CD8-positive, alpha-beta memory T cell (primary cell): ENCODE results near the gene RPS3. TPM values are rescaled to one million over a fixed set of nuclear protein-coding genes. Genes with fewer than 3 reads are reported as not detected.
A peak's percentile ranks its signal among the peaks of the same experiment; 100 is the strongest.

Experiments
- CTCF ChIA-PET: fragments of 350-600 bp; sonication (Branson Sonifier 250); formaldehyde crosslinking; loops from one replicate; lab custom pipeline; 2021; ENCODE audit warnings: antibody characterized with exemption; lab: Charles Lee
- POLR2A ChIA-PET: fragments of 350-600 bp; sonication (Branson Sonifier 250); formaldehyde crosslinking; loops from one replicate; lab custom pipeline; 2021; ENCODE audit warnings: antibody characterized with exemption; lab: Charles Lee
- DNase-seq, 5 donors: peaks; one replicate each; pipeline versions ENCODE4 v3.0.0 to v3.0.0-alpha.2; 2020 to 2022; ENCODE audit warnings: mixed read lengths in 1 of 5
- H3K27ac ChIP-seq: one replicate; pipeline ENCODE4 v1.7.0; 2013; ENCODE audit warnings: low read depth, mild to moderate bottlenecking, low read length, moderate library complexity
- H3K27me3 ChIP-seq: 2 replicates; pipeline ENCODE4 v1.7.0; 2013; ENCODE audit warnings: low read length, mild to moderate bottlenecking; ENCODE audit not compliant: insufficient read depth, poor library complexity, severe bottlenecking
- H3K36me3 ChIP-seq: 2 replicates; pipeline ENCODE4 v1.7.0; 2013; ENCODE audit warnings: mild to moderate bottlenecking, low read length, moderate library complexity; ENCODE audit not compliant: insufficient read depth
- H3K4me1 ChIP-seq: 2 replicates; pipeline ENCODE4 v1.7.0; 2013; ENCODE audit warnings: mild to moderate bottlenecking, low read length, moderate library complexity; ENCODE audit not compliant: insufficient read depth
- H3K4me3 ChIP-seq: 2 replicates; pipeline ENCODE4 v1.7.0; 2013; ENCODE audit warnings: mild to moderate bottlenecking, low read length
- H3K9me3 ChIP-seq: 2 replicates; pipeline ENCODE4 v1.7.0; 2013; ENCODE audit warnings: mild to moderate bottlenecking, low read length
- H3K27ac Mint-ChIP-seq, 8 donors: one replicate each; pipeline ENCODE4 v1.8.0; 2020 to 2021; ENCODE audit warnings: mixed read lengths in 8 of 8, mild to moderate bottlenecking in 6 of 8, inconsistent platforms in 3 of 8, moderate library complexity in 3 of 8
- H3K27me3 Mint-ChIP-seq, 2 donors: one replicate each; pipeline ENCODE4 v1.8.0; 2020 to 2021; ENCODE audit warnings: mixed read lengths in 2 of 2, mild to moderate bottlenecking in 1 of 2, moderate library complexity in 1 of 2
- H3K36me3 Mint-ChIP-seq, 3 donors: one replicate each; pipeline ENCODE4 v1.8.0; 2020 to 2021; ENCODE audit warnings: mixed read lengths in 3 of 3, inconsistent platforms in 1 of 3, mild to moderate bottlenecking in 1 of 3
- H3K4me1 Mint-ChIP-seq, 3 donors: one replicate each; pipeline ENCODE4 v1.8.0; 2020 to 2021; ENCODE audit warnings: mixed read lengths in 3 of 3, inconsistent platforms in 1 of 3, mild to moderate bottlenecking in 1 of 3
- H3K4me3 Mint-ChIP-seq, 7 donors: one replicate each; pipeline ENCODE4 v1.8.0; 2020 to 2021; ENCODE audit warnings: mixed read lengths in 7 of 7, mild to moderate bottlenecking in 6 of 7, moderate library complexity in 4 of 7, inconsistent platforms in 2 of 7
- H3K9me3 Mint-ChIP-seq, 5 donors: one replicate each; pipeline ENCODE4 v1.8.0; 2020 to 2022; ENCODE audit warnings: mixed read lengths in 5 of 5, mild to moderate bottlenecking in 3 of 5, moderate library complexity in 2 of 5, inconsistent platforms in 1 of 5
- polyA plus RNA-seq: library from polyadenylated mRNA; unstranded; fragments of 300-500 nt; fragmentation: Illumina TruSeq; gene quantifications from one replicate; pipeline ENCODE4 v1.2.3, GENCODE V29; 2021
- total RNA-seq, 2 experiments: library from RNA; stranded (reverse); gene quantifications; one replicate each; pipeline ENCODE4 v1.2.3, GENCODE V29; 2021

Gene RPS3
- total and polyA plus RNA-seq, 3 experiments from 2014 or later, result 3,916 to 4,910 (median 3,935) TPM

- Mint-ChIP-seq H3K4me1 (peaks cover 18 to 27% (median 23%) of the 10 kb centered on the region in 3 donors), H3K27ac (peak overlapping the region in 1 of 8 donors; percentile 72), H3K9me3 (peaks cover 0 to 4% (median 0%) of the 10 kb centered on the region in 5 donors), H3K4me3 (no peak overlapping the region), H3K36me3 (peaks cover 0 to 13% (median 0%) of the 10 kb centered on the region in 3 donors), H3K27me3 (peaks cover 23 to 31% of the 10 kb centered on the region in 2 donors)
- H3K4me1 ChIP-seq, result peaks cover 5% of the 10 kb centered on the region
- no peak for DNase-seq
- ChIA-PET CTCF (no interaction called here), POLR2A (no interaction called here)
- H3K9me3 ChIP-seq, result no peaks in the 10 kb centered on the region
- peaks cover 8% of the 10 kb centered on the region for H3K27me3 ChIP-seq
- H3K36me3 ChIP-seq, result peaks cover 8% of the 10 kb centered on the region
- no peak overlapping the region for H3K4me3 ChIP-seq
- no peak overlapping the region for H3K27ac ChIP-seq
Measured at GRCh38 chr11:75427181-75427580, 27.9 kb downstream of the RPS3 start.

- no peak overlapping the region for H3K4me3 ChIP-seq
- H3K36me3 ChIP-seq, result no peaks in the 10 kb centered on the region
- Mint-ChIP-seq H3K27ac (peak overlapping the region in 3 of 8 donors; percentile 17 to 72 (median 70)), H3K9me3 (peaks cover 0 to 4% (median 0%) of the 10 kb centered on the region in 5 donors), H3K27me3 (peaks cover 27 to 41% of the 10 kb centered on the region in 2 donors), H3K4me3 (peak overlapping the region in 6 of 7 donors; percentile 43 to 82 (median 66)), H3K4me1 (peaks cover 18 to 27% (median 23%) of the 10 kb centered on the region in 3 donors), H3K36me3 (peaks cover 0 to 3% (median 0%) of the 10 kb centered on the region in 3 donors)
- POLR2A ChIA-PET, result no interaction called here
- H3K27ac ChIP-seq, result no peak overlapping the region
- CTCF ChIA-PET, result interaction anchor here (1.2 to 2.0 kb wide), 3 partner anchors 16 to 148 kb away, joined by 3 to 5 read pairs (median 4); no protein-coding TSS in a partner anchor
- H3K27me3 ChIP-seq, result peaks cover 13% of the 10 kb centered on the region
- peaks cover 5% of the 10 kb centered on the region for H3K4me1 ChIP-seq
- peak; percentile 39 to 78 (median 60) for DNase-seq
- no peaks in the 10 kb centered on the region for H3K9me3 ChIP-seq
Measured at GRCh38 chr11:75428281-75428724, 29.0 kb downstream of the RPS3 start.

- Mint-ChIP-seq H3K9me3 (peaks cover 0 to 4% (median 0%) of the 10 kb centered on the region in 5 donors), H3K36me3 (peaks cover 0 to under 1% (median 0%) of the 10 kb centered on the region in 3 donors), H3K27ac (peak overlapping the region in 5 of 8 donors; percentile 35 to 68 (median 47)), H3K27me3 (peaks cover 27 to 44% of the 10 kb centered on the region in 2 donors), H3K4me3 (peak overlapping the region; percentile 69 to 82 (median 77)), H3K4me1 (peaks cover 18 to 27% (median 23%) of the 10 kb centered on the region in 3 donors)
- DNase-seq, result peak in 1 of 5 donors; percentile 13
- Histone ChIP-seq H3K4me1 (peaks cover 5% of the 10 kb centered on the region), H3K36me3 (no peaks in the 10 kb centered on the region), H3K27ac (no peak overlapping the region), H3K9me3 (no peaks in the 10 kb centered on the region), H3K4me3 (no peak overlapping the region), H3K27me3 (peaks cover 13% of the 10 kb centered on the region)
- CTCF ChIA-PET, result interaction anchor here (1.2 to 2.0 kb wide), 6 partner anchors 12 to 149 kb away, joined by 3 to 12 read pairs (median 4); no protein-coding TSS in a partner anchor
- POLR2A ChIA-PET, result interaction anchor here (0.7 to 1.9 kb wide), 3 partner anchors 29 to 440 kb away, joined by 3 to 5 read pairs (median 3); partner anchors contain the start of genes NEU3 and RPS3
Measured at GRCh38 chr11:75428989-75429640, 29.8 kb downstream of the RPS3 start.

GRCh38 chr11:75429641-75429901 lies 30.3 kb downstream of the RPS3 start:
- H3K4me1 Mint-ChIP-seq, result peaks cover 18 to 27% (median 23%) of the 10 kb centered on the region in 3 donors
- peaks cover 27 to 44% of the 10 kb centered on the region in 2 donors for H3K27me3 Mint-ChIP-seq
- no peaks in the 10 kb centered on the region for H3K36me3 ChIP-seq
- peak overlapping the region in 4 of 8 donors; percentile 38 to 68 (median 55) for H3K27ac Mint-ChIP-seq
- DNase-seq, result no peak
- no peak overlapping the region for H3K27ac ChIP-seq
- no peaks in the 10 kb centered on the region for H3K9me3 ChIP-seq
- H3K4me1 ChIP-seq, result peaks cover 5% of the 10 kb centered on the region
- CTCF ChIA-PET, result interaction anchor here (1.2 to 2.0 kb wide), 6 partner anchors 12 to 95 kb away, joined by 3 to 12 read pairs (median 4); no protein-coding TSS in a partner anchor
- peak overlapping the region; percentile 69 to 82 (median 77) for H3K4me3 Mint-ChIP-seq
- no peak overlapping the region for H3K4me3 ChIP-seq
- peaks cover 0 to 4% (median 0%) of the 10 kb centered on the region in 5 donors for H3K9me3 Mint-ChIP-seq
- peaks cover 13% of the 10 kb centered on the region for H3K27me3 ChIP-seq
- POLR2A ChIA-PET, result interaction anchor here (0.7 to 1.9 kb wide), 3 partner anchors 30 to 441 kb away, joined by 3 to 5 read pairs (median 3); partner anchors contain the start of genes NEU3 and RPS3
- no peaks in the 10 kb centered on the region for H3K36me3 Mint-ChIP-seq

- Mint-ChIP-seq H3K4me1 (peaks cover 18 to 27% (median 23%) of the 10 kb centered on the region in 3 donors), H3K27me3 (peaks cover 27 to 44% of the 10 kb centered on the region in 2 donors), H3K4me3 (peak overlapping the region; percentile 79 to 92 (median 83)), H3K9me3 (peaks cover 0 to 4% (median 0%) of the 10 kb centered on the region in 5 donors), H3K27ac (peak overlapping the region in 4 of 8 donors; percentile 39 to 85 (median 76)), H3K36me3 (peaks cover 0 to 2% (median 0%) of the 10 kb centered on the region in 3 donors)
- Histone ChIP-seq H3K36me3 (no peaks in the 10 kb centered on the region), H3K9me3 (no peaks in the 10 kb centered on the region), H3K27ac (no peak overlapping the region), H3K4me1 (peaks cover 5% of the 10 kb centered on the region), H3K4me3 (peak overlapping the region; percentile 54), H3K27me3 (peaks cover 13% of the 10 kb centered on the region)
- ChIA-PET POLR2A (interaction anchor here (0.7 to 1.9 kb wide), 3 partner anchors 30 to 441 kb away, joined by 3 to 5 read pairs (median 3); partner anchors contain the start of genes NEU3 and RPS3), CTCF (interaction anchor here (1.2 to 2.0 kb wide), 6 partner anchors 13 to 94 kb away, joined by 3 to 12 read pairs (median 4); no protein-coding TSS in a partner anchor)
- DNase-seq, result peak; percentile 39 to 70 (median 68)
Measured at GRCh38 chr11:75429902-75430713, 30.8 kb downstream of the RPS3 start.

- peaks cover 0 to 4% (median 4%) of the 10 kb centered on the region in 3 donors for H3K36me3 Mint-ChIP-seq
- Histone ChIP-seq H3K27me3 (peaks cover 13% of the 10 kb centered on the region), H3K27ac (no peak overlapping the region), H3K4me1 (peaks cover 5% of the 10 kb centered on the region), H3K4me3 (peak overlapping the region; percentile 54), H3K9me3 (no peaks in the 10 kb centered on the region), H3K36me3 (no peaks in the 10 kb centered on the region)
- peak overlapping the region; percentile 79 to 92 (median 83) for H3K4me3 Mint-ChIP-seq
- H3K9me3 Mint-ChIP-seq, result peaks cover 0 to 4% (median 0%) of the 10 kb centered on the region in 5 donors
- ChIA-PET CTCF (interaction anchor here (1.1 to 1.9 kb wide), 5 partner anchors 13 to 93 kb away, joined by 3 to 12 read pairs (median 4); no protein-coding TSS in a partner anchor), POLR2A (interaction anchor here (1.9 kb wide), 1 partner anchor 155 kb away, joined by 5 read pairs; no protein-coding TSS in a partner anchor)
- DNase-seq, result peak in 1 of 5 donors; percentile 31
- H3K27me3 Mint-ChIP-seq, result peaks cover 27 to 47% of the 10 kb centered on the region in 2 donors
- peaks cover 18 to 27% (median 23%) of the 10 kb centered on the region in 3 donors for H3K4me1 Mint-ChIP-seq
- H3K27ac Mint-ChIP-seq, result peak overlapping the region in 5 of 8 donors; percentile 22 to 85 (median 72)
Measured at GRCh38 chr11:75430714-75431532, 31.6 kb downstream of the RPS3 start.
